ENCODE results near the gene DSG4. TPM values are rescaled to one million over a fixed set of nuclear protein-coding genes. Genes with fewer than 3 reads are reported as not detected.
"Not testable (repeated sequence)": the region's sequence is repeated elsewhere in the genome, so short reads cannot be mapped to it uniquely, and the experiment has no call there.

Gene DSG4, protein sequence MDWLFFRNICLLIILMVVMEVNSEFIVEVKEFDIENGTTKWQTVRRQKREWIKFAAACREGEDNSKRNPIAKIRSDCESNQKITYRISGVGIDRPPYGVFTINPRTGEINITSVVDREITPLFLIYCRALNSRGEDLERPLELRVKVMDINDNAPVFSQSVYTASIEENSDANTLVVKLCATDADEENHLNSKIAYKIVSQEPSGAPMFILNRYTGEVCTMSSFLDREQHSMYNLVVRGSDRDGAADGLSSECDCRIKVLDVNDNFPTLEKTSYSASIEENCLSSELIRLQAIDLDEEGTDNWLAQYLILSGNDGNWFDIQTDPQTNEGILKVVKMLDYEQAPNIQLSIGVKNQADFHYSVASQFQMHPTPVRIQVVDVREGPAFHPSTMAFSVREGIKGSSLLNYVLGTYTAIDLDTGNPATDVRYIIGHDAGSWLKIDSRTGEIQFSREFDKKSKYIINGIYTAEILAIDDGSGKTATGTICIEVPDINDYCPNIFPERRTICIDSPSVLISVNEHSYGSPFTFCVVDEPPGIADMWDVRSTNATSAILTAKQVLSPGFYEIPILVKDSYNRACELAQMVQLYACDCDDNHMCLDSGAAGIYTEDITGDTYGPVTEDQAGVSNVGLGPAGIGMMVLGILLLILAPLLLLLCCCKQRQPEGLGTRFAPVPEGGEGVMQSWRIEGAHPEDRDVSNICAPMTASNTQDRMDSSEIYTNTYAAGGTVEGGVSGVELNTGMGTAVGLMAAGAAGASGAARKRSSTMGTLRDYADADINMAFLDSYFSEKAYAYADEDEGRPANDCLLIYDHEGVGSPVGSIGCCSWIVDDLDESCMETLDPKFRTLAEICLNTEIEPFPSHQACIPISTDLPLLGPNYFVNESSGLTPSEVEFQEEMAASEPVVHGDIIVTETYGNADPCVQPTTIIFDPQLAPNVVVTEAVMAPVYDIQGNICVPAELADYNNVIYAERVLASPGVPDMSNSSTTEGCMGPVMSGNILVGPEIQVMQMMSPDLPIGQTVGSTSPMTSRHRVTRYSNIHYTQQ
- total RNA-seq = not detected
- polyA plus RNA-seq (ENCODE audit: insufficient read depth in 1 of 8, insufficient read length in 8 of 8, low replicate concordance in 1 of 8) = not detected
- long read RNA-seq, donor 1 = 0 reads
- long read RNA-seq, donor 2 = 0 reads
- long read RNA-seq, donor 3 = 0 reads
- long read RNA-seq, donor 4 = 0 reads
- long read RNA-seq, donor 5 = 0 reads
- long read RNA-seq, donor 6 = 0 reads
- long read RNA-seq, donor 7 = 0 reads
- long read RNA-seq, donor 8 = 0 reads
- long read RNA-seq, donor 9 = 0 reads
- long read RNA-seq, donor 10 = 0 reads
- long read RNA-seq, donor 11 = 0 reads

GRCh38 chr18:31376477-31376876, at the start of gene DSG4:
TSS of gene DSG4 (plus strand) at chr18:31376777. CDS start at chr18:31376912, 135 bp downstream.
- H3K9me3 ChIP-seq (replicated peaks; ENCODE audit: control insufficient read depth, low read depth, low read length) = no peaks in the 10 kb centered on the region
- no peaks in the 10 kb centered on the region for H3K36me3 ChIP-seq (ENCODE audit: control insufficient read depth, insufficient read depth, low read length)
- no peak for DNase-seq
- WGBS (ENCODE audit: insufficient coverage) = 100% methylated on average over 2 of the region's 3 CpGs
- H3K4me3 ChIP-seq (ENCODE audit: low read length) = no peak within 1 kb of the TSS
- no peak within 1 kb of the TSS for H3K27ac ChIP-seq (ENCODE audit: low read length)
- no peaks in the 10 kb centered on the region for H3K27me3 ChIP-seq (ENCODE audit: control insufficient read depth, insufficient read depth, low read length)
- no peaks in the 10 kb centered on the region for H3K4me1 ChIP-seq (ENCODE audit: control insufficient read depth, insufficient read depth, low read length)

GRCh38 chr18:31329787-31330438, 46.7 kb upstream of the DSG4 start:
- H3K27me3 ChIP-seq (ENCODE audit: control insufficient read depth, insufficient read depth, low read length) = no peaks in the 10 kb centered on the region
- no peak overlapping the region for H3K4me3 ChIP-seq (ENCODE audit: low read length)
- WGBS (ENCODE audit: insufficient coverage) = 67% methylated on average over 1 of the region's 7 CpGs
- DNase-seq = no peak
- H3K36me3 ChIP-seq (ENCODE audit: control insufficient read depth, insufficient read depth, low read length) = no peaks in the 10 kb centered on the region
- no peaks in the 10 kb centered on the region for H3K4me1 ChIP-seq (ENCODE audit: control insufficient read depth, insufficient read depth, low read length)
- H3K27ac ChIP-seq (ENCODE audit: low read length) = no peak overlapping the region
- H3K9me3 ChIP-seq (replicated peaks; ENCODE audit: control insufficient read depth, low read depth, low read length) = no peaks in the 10 kb centered on the region

GRCh38 chr18:31343454-31343853, 33.1 kb upstream of the DSG4 start:
- no peak for DNase-seq
- Histone ChIP-seq H3K4me1 (ENCODE audit: control insufficient read depth, insufficient read depth, low read length) (no peaks in the 10 kb centered on the region), H3K27me3 (ENCODE audit: control insufficient read depth, insufficient read depth, low read length) (no peaks in the 10 kb centered on the region), H3K27ac (ENCODE audit: low read length) (no peak overlapping the region), H3K9me3 (replicated peaks; ENCODE audit: control insufficient read depth, low read depth, low read length) (no peaks in the 10 kb centered on the region), H3K36me3 (ENCODE audit: control insufficient read depth, insufficient read depth, low read length) (no peaks in the 10 kb centered on the region), H3K4me3 (ENCODE audit: low read length) (no peak overlapping the region)
- 100% methylated on average over 1 of the region's 4 CpGs for WGBS (ENCODE audit: insufficient coverage)

DNA sequence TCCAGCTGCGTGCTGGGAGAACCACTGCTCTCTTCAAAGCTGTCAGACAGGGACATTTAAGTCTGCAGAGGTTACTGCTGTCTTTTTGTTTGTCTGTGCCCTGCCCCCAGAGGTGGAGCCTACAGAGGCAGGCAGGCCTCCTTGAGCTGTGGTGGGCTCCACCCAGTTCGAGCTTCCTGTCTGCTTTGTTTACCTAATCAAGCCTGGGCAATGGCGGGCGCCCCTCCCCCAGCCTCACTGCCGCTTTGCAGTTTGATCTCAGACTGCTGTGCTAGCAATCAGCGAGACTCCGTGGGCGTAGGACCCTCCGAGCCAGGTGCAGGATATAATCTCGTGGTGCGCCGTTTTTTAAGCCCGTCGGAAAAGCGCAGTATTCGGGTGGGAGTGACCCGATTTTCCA, 23.2 kb upstream of the DSG4 start:
- not testable (repeated sequence) for H3K27me3 ChIP-seq (ENCODE audit: control insufficient read depth, insufficient read depth, low read length); H3K36me3 ChIP-seq (ENCODE audit: control insufficient read depth, insufficient read depth, low read length); H3K27ac ChIP-seq (ENCODE audit: low read length); DNase-seq; H3K9me3 ChIP-seq (replicated peaks; ENCODE audit: control insufficient read depth, low read depth, low read length); H3K4me3 ChIP-seq (ENCODE audit: low read length); H3K4me1 ChIP-seq (ENCODE audit: control insufficient read depth, insufficient read depth, low read length)
- no CpG with 5 or more reads among the region's 17 CpGs for WGBS (ENCODE audit: insufficient coverage)

GRCh38 chr18:31354990-31355389, 21.6 kb upstream of the DSG4 start:
- Histone ChIP-seq H3K27me3 (ENCODE audit: control insufficient read depth, insufficient read depth, low read length) (no peaks in the 10 kb centered on the region), H3K4me1 (ENCODE audit: control insufficient read depth, insufficient read depth, low read length) (no peaks in the 10 kb centered on the region), H3K4me3 (ENCODE audit: low read length) (no peak overlapping the region), H3K9me3 (replicated peaks; ENCODE audit: control insufficient read depth, low read depth, low read length) (no peaks in the 10 kb centered on the region), H3K27ac (ENCODE audit: low read length) (no peak overlapping the region), H3K36me3 (ENCODE audit: control insufficient read depth, insufficient read depth, low read length) (no peaks in the 10 kb centered on the region)
- 95% methylated on average over 6 of the region's 8 CpGs for WGBS (ENCODE audit: insufficient coverage)
- DNase-seq = no peak

DNA sequence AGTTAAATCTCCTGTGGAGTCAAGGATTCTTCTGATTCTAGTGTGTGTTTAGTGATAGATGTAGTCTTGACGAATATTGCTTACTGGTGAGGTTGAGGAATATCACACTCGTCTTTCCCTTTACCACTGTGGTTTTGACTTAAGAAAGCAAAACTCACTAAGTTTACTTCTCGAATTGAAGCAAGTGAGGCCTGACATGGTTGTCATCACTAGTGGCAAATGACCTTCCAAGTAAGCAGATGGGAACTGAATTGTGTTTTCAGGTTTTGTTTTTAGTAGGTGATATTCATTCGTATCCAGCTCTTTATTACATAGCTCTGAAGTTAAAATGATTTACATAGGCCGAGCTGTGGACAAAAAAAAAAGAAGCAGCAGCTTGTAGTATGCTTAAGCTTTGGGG, 20.6 kb upstream of the DSG4 start:
- no peaks in the 10 kb centered on the region for H3K9me3 ChIP-seq (replicated peaks; ENCODE audit: control insufficient read depth, low read depth, low read length)
- WGBS (ENCODE audit: insufficient coverage) = no CpG with 5 or more reads among the region's 5 CpGs
- H3K4me1 ChIP-seq (ENCODE audit: control insufficient read depth, insufficient read depth, low read length) = no peaks in the 10 kb centered on the region

DNA sequence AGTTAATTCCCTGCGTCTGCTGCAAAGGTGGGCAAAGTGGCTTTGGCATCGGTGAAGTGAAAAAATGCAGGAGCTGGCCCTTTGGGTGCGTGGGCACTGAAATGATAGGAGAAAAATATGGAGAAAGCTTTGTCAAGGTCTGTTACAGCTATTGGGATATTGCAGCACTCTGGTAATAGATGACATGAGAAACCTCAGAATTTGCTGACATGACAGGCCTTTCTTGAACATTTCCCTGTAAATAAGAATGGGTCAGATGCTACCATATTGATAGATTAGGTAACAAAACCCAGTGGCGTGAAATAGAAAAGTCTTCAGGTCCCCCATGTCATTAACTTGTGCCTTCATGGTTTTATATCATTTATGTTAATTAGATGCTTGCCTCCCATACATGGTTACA, 12.4 kb upstream of the DSG4 start:
- DNase-seq = no peak
- Histone ChIP-seq H3K27me3 (ENCODE audit: control insufficient read depth, insufficient read depth, low read length) (no peaks in the 10 kb centered on the region), H3K4me1 (ENCODE audit: control insufficient read depth, insufficient read depth, low read length) (no peaks in the 10 kb centered on the region), H3K4me3 (ENCODE audit: low read length) (no peak overlapping the region), H3K36me3 (ENCODE audit: control insufficient read depth, insufficient read depth, low read length) (no peaks in the 10 kb centered on the region), H3K9me3 (replicated peaks; ENCODE audit: control insufficient read depth, low read depth, low read length) (no peaks in the 10 kb centered on the region), H3K27ac (ENCODE audit: low read length) (no peak overlapping the region)
- WGBS (ENCODE audit: insufficient coverage) = 92% methylated on average over 3 of the region's 4 CpGs

More for the DNA sequence above, 20.6 kb upstream of the DSG4 start:
- H3K27ac ChIP-seq (ENCODE audit: low read length) = no peak overlapping the region
- no peak for DNase-seq
- no peaks in the 10 kb centered on the region for H3K36me3 ChIP-seq (ENCODE audit: control insufficient read depth, insufficient read depth, low read length)
- no peaks in the 10 kb centered on the region for H3K27me3 ChIP-seq (ENCODE audit: control insufficient read depth, insufficient read depth, low read length)
- no peak overlapping the region for H3K4me3 ChIP-seq (ENCODE audit: low read length)

GRCh38 chr18:31369478-31369877, 7.1 kb upstream of the DSG4 start:
- Histone ChIP-seq H3K4me1 (ENCODE audit: control insufficient read depth, insufficient read depth, low read length) (no peaks in the 10 kb centered on the region), H3K27me3 (ENCODE audit: control insufficient read depth, insufficient read depth, low read length) (no peaks in the 10 kb centered on the region), H3K4me3 (ENCODE audit: low read length) (no peak overlapping the region), H3K9me3 (replicated peaks; ENCODE audit: control insufficient read depth, low read depth, low read length) (no peaks in the 10 kb centered on the region), H3K27ac (ENCODE audit: low read length) (no peak overlapping the region), H3K36me3 (ENCODE audit: control insufficient read depth, insufficient read depth, low read length) (no peaks in the 10 kb centered on the region)
- DNase-seq = no peak

DNA sequence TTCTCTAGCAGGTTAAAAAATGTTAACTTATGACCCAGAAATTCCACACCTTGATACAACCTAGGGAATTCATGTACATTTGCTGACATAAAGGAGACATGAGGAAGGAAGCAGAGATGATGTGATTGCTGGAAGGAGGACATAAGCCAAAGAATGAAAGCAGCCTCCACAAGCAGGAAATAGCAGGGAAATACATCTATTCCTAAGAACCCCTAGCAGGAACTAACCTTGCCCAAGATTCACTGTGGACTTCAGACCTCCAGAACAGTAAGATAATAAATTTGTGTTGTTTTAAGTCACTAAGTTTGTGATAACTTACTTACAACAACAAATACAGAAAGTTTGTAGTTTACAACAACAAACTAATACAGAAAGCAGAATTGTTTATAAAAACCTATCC, 4.6 kb upstream of the DSG4 start:
- Histone ChIP-seq H3K9me3 (replicated peaks; ENCODE audit: control insufficient read depth, low read depth, low read length) (no peaks in the 10 kb centered on the region), H3K36me3 (ENCODE audit: control insufficient read depth, insufficient read depth, low read length) (no peaks in the 10 kb centered on the region), H3K27ac (ENCODE audit: low read length) (no peak overlapping the region), H3K4me1 (ENCODE audit: control insufficient read depth, insufficient read depth, low read length) (no peaks in the 10 kb centered on the region), H3K27me3 (ENCODE audit: control insufficient read depth, insufficient read depth, low read length) (no peaks in the 10 kb centered on the region), H3K4me3 (ENCODE audit: low read length) (no peak overlapping the region)
- DNase-seq = no peak
